ENCODE results near the gene SNX13.

DNA sequence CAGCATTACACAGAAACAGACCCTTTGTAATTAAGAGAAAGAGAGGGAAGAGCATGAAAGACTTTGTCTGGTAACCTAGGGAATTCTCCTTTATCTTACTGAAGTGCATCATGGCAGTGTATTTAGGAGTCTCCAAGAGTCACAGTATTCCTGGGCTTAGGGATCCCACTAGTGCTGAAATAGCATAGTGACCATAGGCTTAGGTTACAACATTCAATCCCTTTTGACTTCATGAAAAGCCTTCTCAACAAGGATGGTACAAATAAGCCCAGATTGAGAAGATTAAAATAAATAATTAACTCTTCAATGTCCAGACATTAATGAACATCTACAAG is 76.5 kb downstream of the SNX13 start:
- TF ChIP-seq CTCF (conservative IDR thresholded peaks at IDR 0.05 in 1 of 2, IDR thresholded peaks at IDR 0.05 in 1 of 2; ENCODE audit: extremely low read depth in 1 of 2, insufficient read depth in 1 of 2, low read depth in 1 of 2, low read length in 2 of 2) (no peak), EZH2 (IDR thresholded peaks at IDR 0.05; ENCODE audit: borderline replicate concordance, low read length) (no peak)

Measured in mammary epithelial cell (primary cell).